Measurements from ENCODE around the gene EFNB2.

Gene EFNB2

DNA sequence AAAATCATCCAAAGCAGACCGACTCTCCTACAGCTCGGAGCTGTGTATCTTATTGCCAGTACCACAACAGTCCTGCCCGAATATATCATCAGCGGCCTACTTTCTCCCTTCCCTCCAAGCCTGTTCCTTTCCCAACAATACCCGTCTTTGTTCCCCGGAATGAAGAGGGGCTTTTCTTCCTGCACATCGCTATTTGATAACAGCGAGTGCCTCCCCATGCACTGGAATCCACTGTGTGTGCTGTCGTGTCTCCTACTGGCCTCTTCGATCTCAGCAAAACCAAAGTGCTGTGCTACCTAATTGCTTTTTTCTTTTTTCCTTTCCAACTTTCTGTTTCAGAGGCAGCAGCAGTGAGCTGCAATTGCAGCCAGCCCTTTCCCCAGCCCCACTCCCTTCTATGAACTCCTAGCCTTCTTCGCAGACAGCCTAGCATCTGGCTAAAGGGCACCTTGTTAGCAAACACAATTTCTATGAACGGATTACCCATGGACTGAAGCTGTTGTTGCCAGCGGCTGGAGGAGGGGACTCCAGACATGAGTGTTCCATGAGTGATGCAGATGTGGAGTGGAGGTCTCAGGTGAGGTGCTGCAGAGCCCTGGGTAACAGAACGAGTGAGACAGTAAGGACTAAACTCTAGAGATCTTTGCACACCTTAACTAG lies 43.4 kb downstream of the EFNB2 start:
- DNase-seq (ENCODE audit: low read depth) = no peak
- H3K4me3 ChIP-seq (ENCODE audit: control insufficient read depth, low read depth, low read length) = no peak overlapping the region
- TF ChIP-seq, protein P1, sequence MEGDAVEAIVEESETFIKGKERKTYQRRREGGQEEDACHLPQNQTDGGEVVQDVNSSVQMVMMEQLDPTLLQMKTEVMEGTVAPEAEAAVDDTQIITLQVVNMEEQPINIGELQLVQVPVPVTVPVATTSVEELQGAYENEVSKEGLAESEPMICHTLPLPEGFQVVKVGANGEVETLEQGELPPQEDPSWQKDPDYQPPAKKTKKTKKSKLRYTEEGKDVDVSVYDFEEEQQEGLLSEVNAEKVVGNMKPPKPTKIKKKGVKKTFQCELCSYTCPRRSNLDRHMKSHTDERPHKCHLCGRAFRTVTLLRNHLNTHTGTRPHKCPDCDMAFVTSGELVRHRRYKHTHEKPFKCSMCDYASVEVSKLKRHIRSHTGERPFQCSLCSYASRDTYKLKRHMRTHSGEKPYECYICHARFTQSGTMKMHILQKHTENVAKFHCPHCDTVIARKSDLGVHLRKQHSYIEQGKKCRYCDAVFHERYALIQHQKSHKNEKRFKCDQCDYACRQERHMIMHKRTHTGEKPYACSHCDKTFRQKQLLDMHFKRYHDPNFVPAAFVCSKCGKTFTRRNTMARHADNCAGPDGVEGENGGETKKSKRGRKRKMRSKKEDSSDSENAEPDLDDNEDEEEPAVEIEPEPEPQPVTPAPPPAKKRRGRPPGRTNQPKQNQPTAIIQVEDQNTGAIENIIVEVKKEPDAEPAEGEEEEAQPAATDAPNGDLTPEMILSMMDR (IDR thresholded peaks at IDR 0.05; ENCODE audit: control insufficient read depth, insufficient read depth, low read depth, low read length, missing control alignments) = no peak

DNA sequence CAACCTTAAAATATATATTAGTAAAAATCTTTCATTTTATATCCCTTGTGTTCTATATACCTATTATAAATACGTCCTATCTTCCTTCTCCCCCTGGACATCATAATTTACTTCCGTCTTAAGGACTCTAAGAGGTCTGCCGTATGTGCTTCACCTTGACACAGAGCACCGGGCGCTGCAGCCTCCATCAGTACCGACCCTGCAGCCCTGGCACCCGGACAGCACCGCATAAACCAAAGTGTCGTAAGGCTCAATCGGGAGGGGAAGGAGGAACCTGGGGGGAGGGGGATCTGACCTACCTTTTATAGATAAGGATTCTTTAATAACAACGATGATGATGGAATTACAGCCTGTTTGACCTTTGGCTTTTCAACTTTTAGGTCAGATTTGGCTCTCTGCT lies 44.0 kb downstream of the EFNB2 start:
- TF ChIP-seq, protein P1 (IDR thresholded peaks at IDR 0.05; ENCODE audit: control insufficient read depth, insufficient read depth, low read depth, low read length, missing control alignments) = no peak
- no peak for DNase-seq (ENCODE audit: low read depth)
- H3K4me3 ChIP-seq (ENCODE audit: control insufficient read depth, low read depth, low read length) = no peak overlapping the region

DNA sequence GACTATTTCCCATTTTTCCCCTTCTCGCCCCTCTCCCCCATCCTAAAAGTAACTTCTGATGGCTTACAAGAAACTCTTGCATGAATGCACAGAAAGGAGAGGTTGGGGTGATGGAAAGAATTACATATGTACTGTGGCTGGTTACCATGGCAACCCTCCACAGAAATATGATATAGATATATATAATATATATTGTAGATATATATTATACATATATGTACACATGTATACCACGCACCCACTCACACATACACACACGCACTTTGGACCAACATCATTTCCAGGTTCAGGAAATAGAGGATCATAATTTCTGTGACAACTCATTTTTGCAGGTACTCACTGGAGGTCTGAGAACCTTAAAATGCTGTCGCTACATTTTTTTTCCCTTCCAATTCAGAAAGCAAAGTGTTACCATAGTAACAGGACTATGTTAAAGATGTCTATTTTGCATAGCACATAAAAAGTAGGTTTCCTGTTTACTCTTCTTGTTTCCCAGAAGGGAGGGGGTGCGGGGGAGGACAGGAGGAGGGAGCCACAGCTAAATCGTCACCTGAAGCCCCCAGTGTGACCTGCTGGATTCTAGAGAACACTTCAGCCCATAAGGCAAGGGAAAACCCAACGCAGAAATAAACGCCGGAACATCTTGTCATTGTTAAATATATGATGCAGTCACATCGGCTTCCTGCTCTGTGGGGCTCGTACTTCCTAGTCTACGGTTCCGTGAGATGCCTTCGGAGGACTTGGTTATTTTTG lies 44.7 kb downstream of the EFNB2 start:
- no peak for DNase-seq (ENCODE audit: low read depth)
- no peak overlapping the region for H3K4me3 ChIP-seq (ENCODE audit: control insufficient read depth, low read depth, low read length)
- TF ChIP-seq, protein P1 (IDR thresholded peaks at IDR 0.05; ENCODE audit: control insufficient read depth, insufficient read depth, low read depth, low read length, missing control alignments) = no peak

DNA sequence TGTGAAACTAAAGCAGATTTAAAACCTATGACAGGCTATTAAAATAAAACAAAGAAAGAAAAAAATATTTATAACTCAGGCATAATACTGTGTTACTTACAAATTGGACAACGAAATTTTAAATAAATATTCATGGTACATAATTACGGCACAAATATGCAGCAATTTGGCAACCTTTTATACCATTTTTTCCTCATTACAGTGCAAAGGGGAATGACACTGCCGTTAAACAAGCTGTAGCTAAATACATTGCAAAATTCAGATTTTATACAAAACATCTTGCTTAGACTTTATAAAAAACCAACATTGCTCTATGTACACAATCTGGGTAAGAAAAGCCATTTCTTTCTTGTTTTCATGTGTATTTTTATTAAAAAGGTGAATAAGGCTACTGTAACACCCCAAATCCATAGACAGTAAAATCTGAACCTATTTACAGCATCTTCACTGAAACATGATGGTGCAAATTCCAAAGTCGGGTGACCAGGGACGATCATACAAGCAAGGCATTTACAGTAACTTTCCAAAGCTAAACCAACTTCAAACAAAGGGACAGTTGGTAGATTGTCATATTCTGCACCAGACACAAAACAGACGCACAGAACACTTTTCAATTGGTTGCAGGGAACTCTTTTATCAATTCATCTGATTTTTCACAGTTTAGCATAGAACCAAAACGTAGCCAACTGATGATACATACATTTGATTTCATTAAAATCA lies 45.5 kb downstream of the EFNB2 start:
- TF ChIP-seq, protein P1 (IDR thresholded peaks at IDR 0.05; ENCODE audit: control insufficient read depth, insufficient read depth, low read depth, low read length, missing control alignments) = no peak
- DNase-seq (ENCODE audit: low read depth) = no peak
- no peak overlapping the region for H3K4me3 ChIP-seq (ENCODE audit: control insufficient read depth, low read depth, low read length)

DNA sequence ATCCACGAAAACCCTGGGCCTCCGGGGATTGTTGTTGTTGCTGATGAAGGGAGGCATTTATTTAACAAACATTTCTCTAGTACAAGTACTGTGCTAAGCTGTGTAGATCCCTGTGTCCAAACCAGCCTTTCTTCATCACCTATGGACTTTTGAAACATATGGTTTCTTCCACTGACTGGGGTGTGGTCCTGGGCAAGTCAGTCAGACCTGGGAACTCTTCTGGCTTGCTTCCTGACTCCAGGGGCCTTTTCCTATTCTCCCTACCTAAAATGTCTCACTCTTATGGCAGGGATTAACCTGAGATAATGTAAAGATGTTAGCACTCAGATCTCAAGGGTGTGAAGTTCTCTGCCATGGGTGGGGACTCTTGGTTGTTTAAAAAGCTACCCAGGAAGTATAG lies 46.8 kb downstream of the EFNB2 start:
- DNase-seq (ENCODE audit: low read depth) = no peak
- no peak overlapping the region for H3K4me3 ChIP-seq (ENCODE audit: control insufficient read depth, low read depth, low read length)
- TF ChIP-seq, protein P1 (IDR thresholded peaks at IDR 0.05; ENCODE audit: control insufficient read depth, insufficient read depth, low read depth, low read length, missing control alignments) = no peak

DNA sequence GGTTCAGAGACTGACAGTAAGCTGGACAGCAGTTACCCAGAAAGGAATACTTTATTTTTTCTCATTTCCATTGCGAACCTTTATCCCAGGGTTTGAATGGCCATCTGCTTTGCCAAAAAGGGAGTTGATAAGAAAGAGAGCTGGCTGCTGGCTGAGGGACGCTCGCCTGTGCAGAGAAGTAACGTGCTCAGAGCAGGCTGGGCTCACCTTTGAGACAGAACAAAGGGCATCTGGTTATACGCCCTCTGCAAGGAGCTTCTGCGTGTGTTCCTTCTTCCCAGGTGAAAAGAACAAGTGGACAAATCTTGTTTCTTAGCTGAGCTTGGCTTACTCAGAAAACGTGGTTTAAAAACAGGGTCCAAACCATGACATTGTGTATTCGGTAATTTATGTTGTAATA lies 47.4 kb downstream of the EFNB2 start:
- TF ChIP-seq, protein P1 (IDR thresholded peaks at IDR 0.05; ENCODE audit: control insufficient read depth, insufficient read depth, low read depth, low read length, missing control alignments) = no peak
- no peak overlapping the region for H3K4me3 ChIP-seq (ENCODE audit: control insufficient read depth, low read depth, low read length)
- DNase-seq (ENCODE audit: low read depth) = no peak
